ENCODE data around the gene NFATC4.

The NFATC4 gene

DNA sequence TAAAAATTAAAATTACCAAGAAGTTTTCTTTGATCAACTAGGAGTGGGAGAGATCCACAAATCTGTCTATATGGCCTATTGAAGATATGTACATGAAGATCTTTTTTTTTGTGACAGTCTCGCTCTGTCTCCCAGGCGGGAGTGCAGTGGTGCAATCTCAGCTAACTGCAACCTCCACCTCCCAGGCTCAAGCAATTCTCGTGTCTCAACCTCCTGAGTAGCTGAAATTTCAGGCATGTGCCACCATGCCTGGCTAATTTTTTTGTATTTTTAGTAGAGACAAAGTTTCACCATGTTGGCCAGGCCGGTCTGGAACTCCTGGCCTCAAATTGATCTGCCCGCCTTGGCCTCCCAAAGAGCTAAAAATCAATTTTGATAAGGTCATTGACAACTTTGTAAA lies 4.6 kb upstream of the NFATC4 start:
- POLR2A ChIA-PET = interaction anchor here (2.9 kb wide), 1 partner anchor 67 kb away, joined by 16 read pairs; the partner anchor contains the start of genes CBLN3 and KHNYN
- CTCF ChIA-PET = interaction anchor here (1.1 to 1.7 kb wide), 2 partner anchors 11 to 27 kb away, joined by 3 to 5 read pairs; no protein-coding TSS in a partner anchor
- TF ChIP-seq L3MBTL2 (conservative IDR thresholded peaks at IDR 0.05) (no peak), FOXK2 (IDR thresholded peaks at IDR 0.05) (no peak), SP1 (IDR thresholded peaks at IDR 0.05) (no peak)
- TF ChIP-seq, protein P1, sequence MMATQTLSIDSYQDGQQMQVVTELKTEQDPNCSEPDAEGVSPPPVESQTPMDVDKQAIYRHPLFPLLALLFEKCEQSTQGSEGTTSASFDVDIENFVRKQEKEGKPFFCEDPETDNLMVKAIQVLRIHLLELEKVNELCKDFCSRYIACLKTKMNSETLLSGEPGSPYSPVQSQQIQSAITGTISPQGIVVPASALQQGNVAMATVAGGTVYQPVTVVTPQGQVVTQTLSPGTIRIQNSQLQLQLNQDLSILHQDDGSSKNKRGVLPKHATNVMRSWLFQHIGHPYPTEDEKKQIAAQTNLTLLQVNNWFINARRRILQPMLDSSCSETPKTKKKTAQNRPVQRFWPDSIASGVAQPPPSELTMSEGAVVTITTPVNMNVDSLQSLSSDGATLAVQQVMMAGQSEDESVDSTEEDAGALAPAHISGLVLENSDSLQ (IDR thresholded peaks at IDR 0.05) = no peak
- DNase-seq (ENCODE audit: extremely low spot score) = no peak

GRCh38 chr14:24364841-24365240 lies 3.1 kb upstream of the NFATC4 start:
- no peak for DNase-seq (ENCODE audit: extremely low spot score)
- TF ChIP-seq L3MBTL2 (conservative IDR thresholded peaks at IDR 0.05) (no peak), ARNT (IDR thresholded peaks at IDR 0.05) (no peak), SUZ12 (IDR thresholded peaks at IDR 0.05) (no peak), FOXK2 (IDR thresholded peaks at IDR 0.05) (no peak), LEF1 (IDR thresholded peaks at IDR 0.05; ENCODE audit: borderline replicate concordance) (no peak), CTBP1 (IDR thresholded peaks at IDR 0.05; ENCODE audit: borderline replicate concordance) (no peak), ELF4 (IDR thresholded peaks at IDR 0.05) (no peak), BHLHE40 (IDR thresholded peaks at IDR 0.05; ENCODE audit: borderline replicate concordance) (no peak), ZNF384 (IDR thresholded peaks at IDR 0.05) (no peak), TARDBP (IDR thresholded peaks at IDR 0.05) (no peak), HDGF (IDR thresholded peaks at IDR 0.05; ENCODE audit: borderline replicate concordance) (no peak), FOXA1 (IDR thresholded peaks at IDR 0.05) (no peak), FOXM1 (IDR thresholded peaks at IDR 0.05; ENCODE audit: borderline replicate concordance) (no peak), NFRKB (IDR thresholded peaks at IDR 0.05) (no peak), SP1 (IDR thresholded peaks at IDR 0.05) (no peak)
- TF ChIP-seq, protein P1 (IDR thresholded peaks at IDR 0.05) = no peak
- POLR2A ChIA-PET = interaction anchor here (0.9 to 2.2 kb wide), 6 partner anchors 27 to 73 kb away, joined by 3 to 28 read pairs (median 4); partner anchors contain the start of genes CBLN3 and KHNYN
- CTCF ChIA-PET = interaction anchor here (0.7 to 2.3 kb wide), 13 partner anchors 7 to 117 kb away, joined by 3 to 68 read pairs (median 7); partner anchors contain the start of genes CBLN3 and KHNYN

GRCh38 chr14:24365600-24366412 lies 2.2 kb upstream of the NFATC4 start:
- TF ChIP-seq, protein P1 (IDR thresholded peaks at IDR 0.05) = no peak
- no peak for TF ChIP-seq TARDBP (IDR thresholded peaks at IDR 0.05)
- no peak; the same call in 1 of the 2 replicates for TF ChIP-seq L3MBTL2 (conservative IDR thresholded peaks at IDR 0.05)
- no peak for TF ChIP-seq SP1 (IDR thresholded peaks at IDR 0.05)
- TF ChIP-seq ELF4 (IDR thresholded peaks at IDR 0.05) = no peak
- TF ChIP-seq FOXK2 (IDR thresholded peaks at IDR 0.05) = no peak
- no peak for TF ChIP-seq ZNF384 (IDR thresholded peaks at IDR 0.05)
- TF ChIP-seq LEF1 (IDR thresholded peaks at IDR 0.05; ENCODE audit: borderline replicate concordance) = no peak; the same call in 1 of the 2 replicates
- no peak for TF ChIP-seq SUZ12 (IDR thresholded peaks at IDR 0.05)
- TF ChIP-seq ARNT (IDR thresholded peaks at IDR 0.05) = no peak
- no peak for TF ChIP-seq CTBP1 (IDR thresholded peaks at IDR 0.05; ENCODE audit: borderline replicate concordance)
- TF ChIP-seq FOXA1 (IDR thresholded peaks at IDR 0.05) = no peak
- no peak for TF ChIP-seq HDGF (IDR thresholded peaks at IDR 0.05; ENCODE audit: borderline replicate concordance)
- no peak for TF ChIP-seq BHLHE40 (IDR thresholded peaks at IDR 0.05; ENCODE audit: borderline replicate concordance)
- POLR2A ChIA-PET = interaction anchor here (0.7 to 2.2 kb wide), 20 partner anchors 12 to 123 kb away, joined by 3 to 28 read pairs (median 4); partner anchors contain the start of genes CBLN3, KHNYN, NYNRIN and TINF2
- DNase-seq (ENCODE audit: extremely low spot score) = peak; percentile 81
- CTCF ChIA-PET = interaction anchor here (0.6 to 2.3 kb wide), 24 partner anchors 8 to 482 kb away, joined by 3 to 68 read pairs (median 5); partner anchors contain the start of genes CBLN3, CIDEB and KHNYN

DNA sequence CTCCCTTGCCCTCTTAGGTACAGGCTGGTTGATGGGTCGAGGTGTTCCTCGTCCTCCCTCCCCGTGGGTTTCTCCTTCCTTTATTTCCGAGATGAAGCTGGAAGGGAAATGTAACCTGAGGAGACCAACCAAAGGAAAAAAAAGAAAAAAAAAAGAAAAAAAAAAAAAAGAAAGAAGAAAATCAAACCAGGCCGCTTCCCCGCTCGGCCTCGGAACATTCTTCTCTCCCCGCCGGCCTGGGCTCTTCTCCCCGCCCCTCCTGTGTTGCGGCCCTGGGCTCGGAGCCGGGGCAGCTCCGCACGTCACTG lies 1.6 kb upstream of the NFATC4 start:
- TF ChIP-seq ZNF384 (IDR thresholded peaks at IDR 0.05) = peak; percentile 92
- TF ChIP-seq L3MBTL2 (conservative IDR thresholded peaks at IDR 0.05) = no peak
- POLR2A ChIA-PET = interaction anchor here (0.7 to 2.2 kb wide), 16 partner anchors 12 to 124 kb away, joined by 3 to 28 read pairs (median 4); partner anchors contain the start of genes CBLN3, KHNYN, NYNRIN and TINF2
- DNase-seq (ENCODE audit: extremely low spot score) = no peak
- CTCF ChIA-PET = interaction anchor here (0.6 to 2.3 kb wide), 18 partner anchors 9 to 220 kb away, joined by 3 to 68 read pairs (median 6); partner anchors contain the start of genes CBLN3, CIDEB, KHNYN and RIPK3

DNA sequence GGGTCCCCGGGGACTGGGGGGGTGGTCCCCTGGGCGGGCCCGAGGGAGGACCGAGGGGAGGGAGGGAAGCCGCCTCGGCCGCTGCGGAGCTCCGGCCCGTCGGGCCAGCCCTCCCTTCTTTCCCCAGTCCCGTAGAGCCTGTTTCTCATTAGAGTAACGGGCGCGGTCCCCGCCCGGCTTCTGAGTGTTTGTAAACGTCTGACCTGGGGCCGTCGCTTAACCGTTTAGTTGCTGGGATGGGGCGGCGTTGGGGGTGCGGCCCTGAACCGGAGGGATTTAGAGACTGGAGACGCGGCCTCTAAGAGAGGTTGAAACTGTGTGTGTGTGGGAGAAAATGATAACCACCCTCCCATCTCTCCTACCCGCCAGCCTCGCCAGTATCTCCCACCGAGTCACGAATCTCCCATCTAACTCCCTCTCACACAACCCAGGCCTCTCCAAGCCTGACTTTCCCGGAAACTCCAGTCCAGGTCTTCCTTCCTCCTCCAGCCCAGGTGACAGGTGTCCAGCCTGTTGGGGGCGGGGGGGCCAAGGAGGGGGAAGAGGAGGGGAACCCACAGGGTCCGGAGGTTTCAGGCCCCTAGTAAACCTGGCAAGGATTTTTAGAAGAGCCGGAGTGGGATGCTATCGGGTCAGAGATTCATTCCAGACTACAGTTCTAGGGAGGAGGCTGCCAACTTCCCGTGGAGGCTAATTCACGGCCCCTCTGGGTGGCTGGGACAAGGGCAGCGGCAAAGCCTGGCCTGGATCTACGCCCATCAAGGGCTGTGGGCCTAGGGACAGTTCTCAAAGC lies 1.1 kb upstream of the NFATC4 start:
- TF ChIP-seq FOXM1 (IDR thresholded peaks at IDR 0.05; ENCODE audit: borderline replicate concordance) (peak; percentile 84), SUZ12 (IDR thresholded peaks at IDR 0.05) (no peak), CTBP1 (IDR thresholded peaks at IDR 0.05; ENCODE audit: borderline replicate concordance) (peak; percentile 70)
- TF ChIP-seq, protein P1 (IDR thresholded peaks at IDR 0.05) = peak; percentile 61
- CTCF ChIA-PET = interaction anchor here (0.7 to 2.3 kb wide), 15 partner anchors 10 to 70 kb away, joined by 3 to 68 read pairs (median 5); partner anchors contain the start of genes CBLN3, CIDEB, KHNYN and RIPK3
- POLR2A ChIA-PET = interaction anchor here (0.7 to 2.2 kb wide), 16 partner anchors 11 to 124 kb away, joined by 3 to 28 read pairs (median 4); partner anchors contain the start of genes CBLN3, KHNYN, NYNRIN and TINF2
- peak; percentile 74 for DNase-seq (ENCODE audit: extremely low spot score)
